Uterus (tissue), 4 donors: Measurements from ENCODE around the gene CALHM6. TPM values are rescaled to one million over a fixed set of nuclear protein-coding genes. Genes with fewer than 3 reads are reported as not detected.

Experiments
- DNase-seq, 2 donors: peaks; one replicate each; pipeline ENCODE4 v3.0.0-alpha.2; 2019 to 2020
- H3K27ac ChIP-seq, 2 donors: fragments of 200-600 bp; sonication (generic); 1 replicate in 1 of 2; 2 replicates in 1 of 2; pipeline ENCODE4 v1.5.1; 2016 to 2018
- H3K27me3 ChIP-seq, 2 donors: fragments of 200-600 bp; sonication (generic); one replicate each; pipeline ENCODE4 v1.5.1; 2018 to 2019; ENCODE audit warnings: control low read depth in 1 of 2
- H3K36me3 ChIP-seq, 2 donors: fragments of 200-600 bp; sonication (generic); one replicate each; pipeline ENCODE4 v1.5.1; 2019; ENCODE audit warnings: control low read depth in 1 of 2
- H3K4me1 ChIP-seq, 2 donors: fragments of 200-600 bp; sonication (generic); one replicate each; pipeline ENCODE4 v1.5.1; 2018 to 2019; ENCODE audit warnings: control low read depth in 1 of 2
- H3K4me3 ChIP-seq, 2 donors: fragments of 200-600 bp; sonication (generic); 1 replicate in 1 of 2; 2 replicates in 1 of 2; pipeline ENCODE4 v1.5.1; 2018 to 2019; ENCODE audit warnings: mild to moderate bottlenecking in 1 of 2
- H3K9me3 ChIP-seq, 2 donors: fragments of 200-600 bp; sonication (generic); one replicate each; pipeline ENCODE4 v1.5.1; 2019; ENCODE audit warnings: control low read depth in 1 of 2
- POLR2A ChIP-seq, 2 donors: fragments of 450-650 bp; IDR thresholded peaks; one replicate each; pipeline ENCODE4 v1.6.1; 2016; ENCODE audit warnings: antibody characterized with exemption in 2 of 2, mild to moderate bottlenecking in 1 of 2, moderate library complexity in 1 of 2
- intact Hi-C: fragments of 100-400 bp; cut with DNase I; formaldehyde crosslinking; loops from one replicate; pipeline ENCODE4 v1.15.1; 2023; ENCODE audit warnings: low total_unique reads
- total RNA-seq, 4 donors: library from RNA; depleted of rRNA in 3 of 4; stranded (reverse); fragments of >200 nt in 3 of 4; gene quantifications; one replicate each; pipeline versions ENCODE4 v1.1.0 to v1.2.4, GENCODE V29; 2014 to 2023
- TF ChIP-seq, protein P1 (sequence below), 4 experiments: fragments of 200-600 bp in 2 of 4; fragments of 450-650 bp in 2 of 4; sonication (generic) in 2 of 4; IDR thresholded peaks; one replicate each; pipeline ENCODE4 v1.5.1; 2016 to 2019; ENCODE audit warnings: antibody characterized with exemption in 4 of 4, mild to moderate bottlenecking in 2 of 4, moderate library complexity in 1 of 4
- donor health status: DM: yes; HTN: yes; CAD: no.

The CALHM6 gene
- total RNA-seq, 4 donors from 2014 or later, result 3.9 to 7.6 TPM; not detected in 2

DNA sequence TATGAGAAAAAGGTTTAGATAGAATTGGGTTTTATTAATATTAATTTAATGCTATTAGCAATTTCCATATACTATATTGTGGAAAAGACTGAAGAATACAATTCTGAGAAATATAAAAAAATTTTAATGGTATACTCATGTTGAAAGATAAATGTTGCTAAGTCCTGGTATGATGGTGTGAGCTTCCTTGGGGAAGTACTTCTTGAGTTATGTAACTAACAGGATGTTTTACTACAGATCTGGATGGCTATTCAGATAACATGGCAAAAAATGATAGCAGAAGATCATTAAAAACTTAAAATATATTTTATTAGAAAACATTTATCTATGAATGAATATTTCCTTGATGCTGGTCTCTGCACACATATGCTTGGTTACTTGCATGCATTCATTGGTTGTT, 23.5 kb upstream of the CALHM6 start:
- DNase-seq, result no peak
- Histone ChIP-seq H3K4me1 (no peaks in the 10 kb centered on the region), H3K9me3 (no peaks in the 10 kb centered on the region), H3K27me3 (no peaks in the 10 kb centered on the region), H3K27ac (no peak overlapping the region), H3K4me3 (no peak overlapping the region), H3K36me3 (peaks cover 0 to 3% of the 10 kb centered on the region in 2 donors)
- intact Hi-C loops, result no loop called here
- no peak for TF ChIP-seq POLR2A (IDR thresholded peaks at IDR 0.05)
- TF ChIP-seq, protein P1, sequence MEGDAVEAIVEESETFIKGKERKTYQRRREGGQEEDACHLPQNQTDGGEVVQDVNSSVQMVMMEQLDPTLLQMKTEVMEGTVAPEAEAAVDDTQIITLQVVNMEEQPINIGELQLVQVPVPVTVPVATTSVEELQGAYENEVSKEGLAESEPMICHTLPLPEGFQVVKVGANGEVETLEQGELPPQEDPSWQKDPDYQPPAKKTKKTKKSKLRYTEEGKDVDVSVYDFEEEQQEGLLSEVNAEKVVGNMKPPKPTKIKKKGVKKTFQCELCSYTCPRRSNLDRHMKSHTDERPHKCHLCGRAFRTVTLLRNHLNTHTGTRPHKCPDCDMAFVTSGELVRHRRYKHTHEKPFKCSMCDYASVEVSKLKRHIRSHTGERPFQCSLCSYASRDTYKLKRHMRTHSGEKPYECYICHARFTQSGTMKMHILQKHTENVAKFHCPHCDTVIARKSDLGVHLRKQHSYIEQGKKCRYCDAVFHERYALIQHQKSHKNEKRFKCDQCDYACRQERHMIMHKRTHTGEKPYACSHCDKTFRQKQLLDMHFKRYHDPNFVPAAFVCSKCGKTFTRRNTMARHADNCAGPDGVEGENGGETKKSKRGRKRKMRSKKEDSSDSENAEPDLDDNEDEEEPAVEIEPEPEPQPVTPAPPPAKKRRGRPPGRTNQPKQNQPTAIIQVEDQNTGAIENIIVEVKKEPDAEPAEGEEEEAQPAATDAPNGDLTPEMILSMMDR (IDR thresholded peaks at IDR 0.05), result no peak

DNA sequence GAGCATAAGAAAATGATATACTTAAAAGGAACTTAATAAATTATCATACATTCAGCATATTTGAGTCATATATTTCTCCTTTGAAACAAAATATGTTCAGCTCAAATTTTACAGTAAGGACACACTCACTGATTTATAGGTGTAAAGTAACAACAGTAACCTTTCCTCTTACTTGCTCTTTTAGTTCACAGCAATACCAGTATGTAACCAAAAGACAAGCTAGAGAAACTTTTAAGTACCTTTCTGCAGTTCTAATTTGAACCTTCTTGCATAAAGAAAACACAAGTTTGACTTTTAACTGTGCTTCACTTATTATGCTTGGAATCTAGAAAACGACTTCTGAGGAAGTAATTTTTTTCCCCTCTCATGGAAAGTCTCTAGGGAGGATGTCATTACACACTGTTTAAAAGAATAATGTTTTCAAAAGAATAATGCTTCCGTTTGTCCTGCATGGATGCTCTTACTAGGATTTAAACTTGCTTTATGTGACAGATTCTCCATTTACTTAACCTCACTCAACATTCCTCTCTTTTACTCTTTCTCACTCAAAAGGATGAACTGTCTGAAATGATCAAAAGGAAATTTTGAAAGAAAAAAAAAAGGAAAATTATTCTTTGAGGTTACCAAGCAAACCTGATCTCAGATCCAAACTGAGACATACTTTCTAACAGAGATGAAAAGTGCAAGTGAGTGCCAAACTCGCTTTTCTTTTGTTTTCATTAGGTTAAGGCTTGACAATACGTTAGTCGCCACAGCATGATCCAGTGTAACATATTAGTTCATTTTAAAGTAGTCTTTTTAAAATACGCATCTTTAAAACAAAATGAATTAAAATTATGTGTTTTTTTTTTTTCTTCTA, 22.4 kb upstream of the CALHM6 start:
- H3K9me3 ChIP-seq, result no peaks in the 10 kb centered on the region
- no peaks in the 10 kb centered on the region for H3K27me3 ChIP-seq
- TF ChIP-seq, protein P1 (IDR thresholded peaks at IDR 0.05), result no peak
- no peak for TF ChIP-seq POLR2A (IDR thresholded peaks at IDR 0.05)
- H3K27ac ChIP-seq, result no peak overlapping the region
- intact Hi-C loops, result no loop called here
- H3K4me3 ChIP-seq, result no peak overlapping the region
- peaks cover 0 to 3% of the 10 kb centered on the region in 2 donors for H3K36me3 ChIP-seq
- no peaks in the 10 kb centered on the region for H3K4me1 ChIP-seq
- DNase-seq, result no peak

DNA sequence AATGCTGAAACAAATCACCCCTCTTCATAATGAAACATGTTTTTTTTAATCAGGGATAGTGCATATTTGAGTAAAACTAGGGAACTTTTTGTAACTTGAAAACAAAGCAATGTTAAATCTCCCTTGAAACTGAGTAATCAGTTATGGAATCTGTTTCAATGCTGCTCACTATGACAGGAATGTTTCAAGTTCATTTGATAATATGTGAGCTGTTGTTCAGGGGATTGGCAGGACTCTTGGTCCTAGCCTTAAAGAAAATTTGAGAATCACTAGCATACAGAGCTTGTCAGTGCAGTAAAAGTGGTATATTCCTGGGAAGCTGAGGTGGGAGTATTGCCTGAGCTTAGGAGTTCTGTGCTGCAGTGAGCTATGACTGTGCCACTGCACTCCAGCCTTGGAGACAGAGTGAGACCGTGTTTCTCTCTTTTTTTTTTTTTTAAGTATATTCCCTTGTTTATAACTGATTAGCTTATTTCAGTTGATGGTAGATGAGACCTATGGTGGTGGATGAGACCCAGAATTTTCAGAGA, 21.6 kb upstream of the CALHM6 start:
- no peak overlapping the region for H3K4me3 ChIP-seq
- no peaks in the 10 kb centered on the region for H3K4me1 ChIP-seq
- no peaks in the 10 kb centered on the region for H3K27me3 ChIP-seq
- intact Hi-C loops, result no loop called here
- no peak for DNase-seq
- TF ChIP-seq POLR2A (IDR thresholded peaks at IDR 0.05), result no peak
- TF ChIP-seq, protein P1 (IDR thresholded peaks at IDR 0.05), result no peak
- H3K36me3 ChIP-seq, result peaks cover 0 to 3% of the 10 kb centered on the region in 2 donors
- H3K9me3 ChIP-seq, result no peaks in the 10 kb centered on the region
- H3K27ac ChIP-seq, result no peak overlapping the region

DNA sequence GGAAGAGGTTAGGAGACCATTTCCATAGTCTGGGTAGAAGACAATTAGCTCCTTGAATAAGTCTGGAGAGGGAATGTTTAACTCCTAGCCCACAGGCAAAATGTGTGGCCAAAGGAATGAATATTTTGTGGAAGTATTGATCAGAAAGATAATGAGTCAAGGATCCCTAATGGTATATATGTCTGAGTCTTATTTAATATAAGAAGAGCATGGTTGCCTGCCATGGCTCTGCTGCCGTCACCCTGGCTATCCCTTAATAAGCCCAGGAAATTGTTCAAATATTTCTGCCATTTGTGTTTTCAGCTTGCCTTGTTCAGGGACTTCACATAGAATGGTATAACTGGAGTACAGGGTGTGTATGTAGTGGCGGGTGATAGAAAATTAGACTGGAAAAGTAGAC, 18.1 kb upstream of the CALHM6 start:
- Histone ChIP-seq H3K4me1 (no peaks in the 10 kb centered on the region), H3K4me3 (no peak overlapping the region), H3K9me3 (no peaks in the 10 kb centered on the region), H3K27ac (no peak overlapping the region), H3K27me3 (no peaks in the 10 kb centered on the region), H3K36me3 (no peaks in the 10 kb centered on the region)
- intact Hi-C loops, result no loop called here
- DNase-seq, result no peak
- TF ChIP-seq POLR2A (IDR thresholded peaks at IDR 0.05), result no peak
- TF ChIP-seq, protein P1 (IDR thresholded peaks at IDR 0.05), result no peak

DNA sequence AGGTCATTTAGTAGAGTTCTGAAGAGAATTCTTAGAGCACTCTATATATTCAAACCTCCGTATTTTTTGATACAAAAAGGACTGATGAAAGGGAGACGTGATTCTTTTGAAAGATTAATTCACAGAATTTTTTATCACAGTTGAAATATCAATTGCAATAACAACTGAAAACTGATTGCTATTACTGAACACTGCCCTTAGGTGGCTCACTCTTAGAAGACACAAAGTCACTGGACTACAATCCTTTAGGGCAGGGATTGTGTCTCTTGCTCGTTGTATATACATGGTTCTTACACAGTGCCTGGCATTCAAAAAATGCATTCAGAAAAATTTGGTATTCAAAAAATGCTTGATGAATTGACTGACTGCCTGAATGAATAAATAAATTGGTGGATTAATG, 17.1 kb upstream of the CALHM6 start:
- H3K36me3 ChIP-seq, result no peaks in the 10 kb centered on the region
- H3K27ac ChIP-seq, result no peak overlapping the region
- DNase-seq, result no peak
- H3K9me3 ChIP-seq, result no peaks in the 10 kb centered on the region
- intact Hi-C loops, result no loop called here
- no peaks in the 10 kb centered on the region for H3K27me3 ChIP-seq
- no peaks in the 10 kb centered on the region for H3K4me1 ChIP-seq
- H3K4me3 ChIP-seq, result no peak overlapping the region
- TF ChIP-seq, protein P1 (IDR thresholded peaks at IDR 0.05), result peak in 3 of 4 experiments; percentile 15 to 36 (median 34)
- no peak for TF ChIP-seq POLR2A (IDR thresholded peaks at IDR 0.05)
